ENCODE measurements around the gene COPZ2. TPM values are rescaled to one million over a fixed set of nuclear protein-coding genes. Genes with fewer than 3 reads are reported as not detected.

Gene COPZ2
- total RNA-seq, 2 donors from 2014 or later = 4.3 to 9.9 TPM

DNA sequence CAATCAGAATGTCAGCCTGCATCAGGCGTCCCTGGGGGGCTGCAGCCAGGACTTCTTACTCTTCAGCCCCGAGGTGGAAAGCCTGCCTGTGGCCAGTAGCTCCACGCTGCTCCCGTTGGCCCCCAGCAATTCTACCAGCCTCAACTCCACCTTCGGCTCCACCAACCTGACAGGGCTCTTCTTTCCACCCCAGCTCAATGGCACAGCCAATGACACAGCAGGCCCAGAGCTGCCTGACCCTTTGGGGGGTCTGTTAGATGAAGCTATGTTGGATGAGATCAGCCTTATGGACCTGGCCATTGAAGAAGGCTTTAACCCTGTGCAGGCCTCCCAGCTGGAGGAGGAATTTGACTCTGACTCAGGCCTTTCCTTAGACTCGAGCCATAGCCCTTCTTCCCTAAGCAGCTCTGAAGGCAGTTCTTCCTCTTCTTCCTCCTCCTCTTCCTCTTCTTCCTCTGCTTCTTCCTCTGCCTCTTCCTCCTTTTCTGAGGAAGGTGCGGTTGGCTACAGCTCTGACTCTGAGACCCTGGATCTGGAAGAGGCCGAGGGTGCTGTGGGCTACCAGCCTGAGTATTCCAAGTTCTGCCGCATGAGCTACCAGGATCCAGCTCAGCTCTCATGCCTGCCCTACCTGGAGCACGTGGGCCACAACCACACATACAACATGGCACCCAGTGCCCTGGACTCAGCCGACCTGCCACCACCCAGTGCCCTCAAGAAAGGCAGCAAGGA lies 21.0 kb upstream of the COPZ2 start:
- intact Hi-C loops (cut with DNase I) = no loop called here
- no peak overlapping the region for H3K9ac ChIP-seq (ENCODE audit: low read depth in 2 of 2, low read length in 2 of 2)
- no peak for DNase-seq
- TF ChIP-seq, protein P1, sequence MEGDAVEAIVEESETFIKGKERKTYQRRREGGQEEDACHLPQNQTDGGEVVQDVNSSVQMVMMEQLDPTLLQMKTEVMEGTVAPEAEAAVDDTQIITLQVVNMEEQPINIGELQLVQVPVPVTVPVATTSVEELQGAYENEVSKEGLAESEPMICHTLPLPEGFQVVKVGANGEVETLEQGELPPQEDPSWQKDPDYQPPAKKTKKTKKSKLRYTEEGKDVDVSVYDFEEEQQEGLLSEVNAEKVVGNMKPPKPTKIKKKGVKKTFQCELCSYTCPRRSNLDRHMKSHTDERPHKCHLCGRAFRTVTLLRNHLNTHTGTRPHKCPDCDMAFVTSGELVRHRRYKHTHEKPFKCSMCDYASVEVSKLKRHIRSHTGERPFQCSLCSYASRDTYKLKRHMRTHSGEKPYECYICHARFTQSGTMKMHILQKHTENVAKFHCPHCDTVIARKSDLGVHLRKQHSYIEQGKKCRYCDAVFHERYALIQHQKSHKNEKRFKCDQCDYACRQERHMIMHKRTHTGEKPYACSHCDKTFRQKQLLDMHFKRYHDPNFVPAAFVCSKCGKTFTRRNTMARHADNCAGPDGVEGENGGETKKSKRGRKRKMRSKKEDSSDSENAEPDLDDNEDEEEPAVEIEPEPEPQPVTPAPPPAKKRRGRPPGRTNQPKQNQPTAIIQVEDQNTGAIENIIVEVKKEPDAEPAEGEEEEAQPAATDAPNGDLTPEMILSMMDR (IDR thresholded peaks at IDR 0.05) = no peak
- peaks cover 15% of the 10 kb centered on the region for H3K4me1 ChIP-seq
- peaks cover 3% of the 10 kb centered on the region for H3K36me3 ChIP-seq
- no peak overlapping the region for H3K4me3 ChIP-seq
- no peak overlapping the region for H3K27ac ChIP-seq
- no peaks in the 10 kb centered on the region for H3K27me3 ChIP-seq
- no peaks in the 10 kb centered on the region for H3K9me3 ChIP-seq

DNA sequence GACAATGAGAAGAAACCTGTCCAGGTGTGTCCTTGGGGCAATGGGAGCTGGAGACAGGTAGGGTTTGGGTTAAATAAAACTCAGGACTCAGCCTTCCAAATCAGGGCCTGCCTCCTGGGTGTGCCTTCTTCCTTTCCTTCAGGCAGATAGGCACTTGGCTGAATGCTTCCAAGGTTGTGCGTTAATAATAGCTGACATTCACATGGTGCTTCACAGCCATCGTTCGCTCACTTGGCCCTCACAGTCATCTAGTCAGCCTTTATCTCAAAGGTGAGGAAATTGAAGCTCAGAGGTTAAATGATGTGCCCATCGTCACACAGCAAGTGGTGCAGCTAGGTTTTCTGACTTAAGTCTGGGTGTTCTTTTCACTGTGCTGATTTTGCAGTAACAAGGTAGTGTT lies 20.0 kb upstream of the COPZ2 start:
- TF ChIP-seq, protein P1 (IDR thresholded peaks at IDR 0.05) = no peak
- Histone ChIP-seq H3K36me3 (peaks cover 3% of the 10 kb centered on the region), H3K4me3 (no peak overlapping the region), H3K27ac (no peak overlapping the region), H3K9me3 (no peaks in the 10 kb centered on the region), H3K27me3 (no peaks in the 10 kb centered on the region), H3K9ac (ENCODE audit: low read depth in 2 of 2, low read length in 2 of 2) (no peak overlapping the region), H3K4me1 (peaks cover 24% of the 10 kb centered on the region)
- DNase-seq = no peak
- intact Hi-C loops (cut with DNase I) = no loop called here

DNA sequence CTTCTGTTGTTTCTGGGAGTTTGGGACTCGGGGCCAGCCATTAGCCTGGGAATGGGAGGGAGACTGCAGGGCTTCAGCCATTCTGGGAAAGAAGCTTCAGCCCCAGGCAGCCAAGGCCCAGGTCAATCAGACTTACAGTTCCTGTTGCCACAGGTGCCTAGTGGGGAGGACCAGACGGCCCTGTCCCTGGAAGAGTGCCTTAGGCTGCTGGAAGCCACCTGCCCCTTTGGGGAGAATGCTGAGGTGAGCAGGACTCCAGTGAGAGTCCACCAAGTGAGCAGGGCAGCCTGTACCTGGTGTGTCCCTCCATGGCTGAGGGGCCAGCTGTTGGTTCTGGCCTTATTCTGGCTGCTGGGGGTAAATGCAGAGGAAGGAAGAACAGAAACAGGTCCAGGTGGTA lies 19.3 kb upstream of the COPZ2 start:
- no peaks in the 10 kb centered on the region for H3K9me3 ChIP-seq
- no peak overlapping the region for H3K4me3 ChIP-seq
- H3K27ac ChIP-seq = no peak overlapping the region
- peaks cover 3% of the 10 kb centered on the region for H3K36me3 ChIP-seq
- no peak for DNase-seq
- TF ChIP-seq, protein P1 (IDR thresholded peaks at IDR 0.05) = no peak
- intact Hi-C loops (cut with DNase I) = no loop called here
- H3K9ac ChIP-seq (ENCODE audit: low read depth in 2 of 2, low read length in 2 of 2) = no peak overlapping the region
- H3K27me3 ChIP-seq = no peaks in the 10 kb centered on the region
- H3K4me1 ChIP-seq = peaks cover 32% of the 10 kb centered on the region

DNA sequence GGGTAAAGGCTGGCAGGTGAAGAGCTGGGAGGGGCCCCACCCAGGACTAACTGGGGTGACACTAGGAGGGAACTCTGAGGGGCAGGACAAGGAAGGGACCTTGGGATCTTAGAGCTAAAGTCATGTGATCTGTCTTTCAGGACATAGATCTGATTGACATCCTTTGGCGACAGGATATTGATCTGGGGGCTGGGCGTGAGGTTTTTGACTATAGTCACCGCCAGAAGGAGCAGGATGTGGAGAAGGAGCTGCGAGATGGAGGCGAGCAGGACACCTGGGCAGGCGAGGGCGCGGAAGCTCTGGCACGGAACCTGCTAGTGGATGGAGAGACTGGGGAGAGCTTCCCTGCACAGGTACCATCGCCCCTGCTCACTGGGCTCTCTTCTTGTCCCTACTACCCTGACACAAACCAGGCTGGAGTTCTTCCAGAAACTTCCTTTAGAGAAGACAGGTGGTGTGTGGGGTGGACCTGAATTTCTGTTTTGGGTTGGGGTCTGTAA lies 18.7 kb upstream of the COPZ2 start:
- no peaks in the 10 kb centered on the region for H3K27me3 ChIP-seq
- DNase-seq = no peak
- peaks cover 5% of the 10 kb centered on the region for H3K36me3 ChIP-seq
- TF ChIP-seq, protein P1 (IDR thresholded peaks at IDR 0.05) = no peak
- H3K9me3 ChIP-seq = no peaks in the 10 kb centered on the region
- no peak overlapping the region for H3K4me3 ChIP-seq
- intact Hi-C loops (cut with DNase I) = no loop called here
- H3K27ac ChIP-seq = no peak overlapping the region
- no peak overlapping the region for H3K9ac ChIP-seq (ENCODE audit: low read depth in 2 of 2, low read length in 2 of 2)
- peaks cover 37% of the 10 kb centered on the region for H3K4me1 ChIP-seq

DNA sequence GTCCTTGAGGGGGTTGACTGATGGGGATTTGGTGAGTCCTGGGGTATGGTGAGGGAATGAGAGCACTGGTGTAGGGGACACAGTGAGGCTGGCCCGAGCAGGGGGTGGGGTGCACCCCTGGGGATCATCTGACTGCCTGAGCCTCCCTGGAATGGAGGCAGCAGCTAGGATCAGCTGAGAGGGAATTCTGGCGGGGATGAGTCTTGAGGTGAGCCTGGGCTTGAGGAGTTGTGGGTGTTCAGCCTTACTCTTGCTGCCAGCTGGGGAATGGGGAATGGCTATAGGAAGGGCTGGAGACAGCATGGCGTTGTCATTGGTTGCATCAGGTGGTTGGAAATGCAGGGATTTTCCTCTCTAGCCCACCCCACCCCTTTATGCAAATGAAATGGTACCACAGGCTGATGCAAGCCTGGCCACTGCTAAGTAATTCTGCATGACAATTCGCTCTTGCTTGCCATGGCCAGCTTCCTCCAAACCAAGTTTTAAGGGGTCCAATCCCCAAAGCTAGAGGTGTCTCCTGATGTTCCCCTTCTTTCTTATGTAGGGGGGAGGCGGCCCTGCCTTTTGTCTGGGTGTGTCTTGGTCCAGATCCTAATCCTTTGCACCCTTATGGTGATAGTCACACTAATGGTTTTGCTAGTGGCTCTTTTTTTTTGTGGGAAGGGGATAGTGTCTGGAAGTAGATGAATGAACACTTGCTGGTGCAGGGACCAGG lies 18.1 kb upstream of the COPZ2 start:
- Histone ChIP-seq H3K27me3 (no peaks in the 10 kb centered on the region), H3K9ac (ENCODE audit: low read depth in 2 of 2, low read length in 2 of 2) (no peak overlapping the region), H3K4me1 (peaks cover 44% of the 10 kb centered on the region), H3K4me3 (no peak overlapping the region), H3K27ac (no peak overlapping the region), H3K36me3 (peaks cover 8% of the 10 kb centered on the region), H3K9me3 (no peaks in the 10 kb centered on the region)
- intact Hi-C loops (cut with DNase I) = no loop called here
- DNase-seq = no peak
- TF ChIP-seq, protein P1 (IDR thresholded peaks at IDR 0.05) = no peak

Measured in colonic mucosa (tissue), 4 donors.